ENCODE results near the gene TMEM190. TPM values are rescaled to one million over a fixed set of nuclear protein-coding genes. Genes with fewer than 3 reads are reported as not detected.

The TMEM190 gene
- total RNA-seq, 1 donor from 2014 or later = not detected

DNA sequence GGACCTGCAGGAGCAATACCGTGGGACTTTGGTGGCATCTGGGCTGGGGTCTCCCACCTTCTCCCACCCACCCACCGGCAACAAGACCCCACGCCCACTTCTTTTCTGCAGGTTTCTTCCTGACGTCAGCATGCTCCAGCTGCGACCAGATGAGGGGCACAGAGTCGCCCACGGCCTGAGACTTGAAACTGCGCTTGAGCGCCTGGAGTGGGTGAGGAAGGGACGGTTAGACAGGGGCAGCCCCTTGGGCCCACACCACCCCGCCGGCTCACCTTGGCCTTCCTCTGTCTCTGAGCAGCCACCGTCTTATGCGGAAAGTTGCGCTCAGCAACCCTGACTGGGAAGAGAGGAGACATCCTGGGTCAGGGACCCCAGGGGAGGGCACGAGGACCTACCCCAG lies 15.7 kb upstream of the TMEM190 start:
- intact Hi-C loops (cut with micrococcal nuclease) = no loop called here
- no peak overlapping the region for H3K4me3 ChIP-seq
- no peak for DNase-seq
- H3K36me3 ChIP-seq = no peaks in the 10 kb centered on the region
- no peaks in the 10 kb centered on the region for H3K4me1 ChIP-seq
- H3K27ac ChIP-seq (replicated peaks) = no peak overlapping the region
- TF ChIP-seq CTCF (IDR thresholded peaks at IDR 0.05; ENCODE audit: borderline replicate concordance) = no peak
- H3K27me3 ChIP-seq (ENCODE audit: low read depth) = peaks cover 70% of the 10 kb centered on the region
- no peaks in the 10 kb centered on the region for H3K9me3 ChIP-seq (replicated peaks)

GRCh38 chr19:55362174-55362989 lies 14.2 kb upstream of the TMEM190 start:
- peaks cover 70% of the 10 kb centered on the region for H3K27me3 ChIP-seq (ENCODE audit: low read depth)
- no peak for DNase-seq
- H3K27ac ChIP-seq (replicated peaks) = no peak overlapping the region
- no peaks in the 10 kb centered on the region for H3K36me3 ChIP-seq
- intact Hi-C loops (cut with micrococcal nuclease) = no loop called here
- H3K4me3 ChIP-seq = no peak overlapping the region
- TF ChIP-seq CTCF (IDR thresholded peaks at IDR 0.05; ENCODE audit: borderline replicate concordance) = no peak
- no peaks in the 10 kb centered on the region for H3K4me1 ChIP-seq
- H3K9me3 ChIP-seq (replicated peaks) = no peaks in the 10 kb centered on the region

DNA sequence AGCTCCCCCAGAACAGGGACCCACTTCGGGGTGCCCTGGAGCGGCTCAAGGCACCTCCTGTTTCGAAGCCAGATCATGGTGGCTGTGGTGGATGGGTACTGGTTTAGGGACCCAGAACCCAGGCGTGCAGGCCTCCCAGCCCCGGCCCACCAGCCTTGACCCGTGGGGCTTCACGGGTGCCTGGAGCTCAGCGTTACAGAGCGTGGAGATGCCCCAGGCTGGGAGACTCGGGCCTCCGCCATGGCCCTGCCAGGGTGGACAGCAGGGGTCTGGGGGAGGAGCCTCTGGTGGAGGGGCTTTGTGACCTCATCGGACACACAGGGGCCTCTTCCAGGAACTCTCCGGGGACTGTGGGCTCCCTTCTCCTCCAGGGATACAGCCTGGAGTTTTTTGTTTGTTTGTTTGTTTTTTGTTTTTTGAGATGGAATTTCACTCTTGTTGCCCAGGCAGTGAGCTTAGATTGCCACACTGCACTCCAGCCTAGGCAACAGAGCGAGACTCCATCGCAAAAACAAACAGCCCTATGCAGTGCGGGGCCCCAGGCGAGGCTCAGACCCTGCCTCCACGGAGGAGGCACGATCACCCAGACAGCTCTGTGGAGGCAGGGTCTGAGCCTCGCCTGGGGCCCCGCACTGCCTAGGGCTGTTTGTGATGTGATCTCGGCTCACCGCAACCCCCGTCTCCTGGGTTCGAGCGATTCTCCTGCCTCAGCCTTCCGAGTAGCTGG lies 13.5 kb upstream of the TMEM190 start, which contains the start of gene GARIN5B:
Gene GARIN5B, minus strand, starts transcription at position 271 of the 727 bp plus-strand sequence. Its CDS starts 194 bp downstream, at position 77.
- Histone ChIP-seq H3K9me3 (replicated peaks) (no peaks in the 10 kb centered on the region), H3K4me1 (no peaks in the 10 kb centered on the region), H3K27ac (replicated peaks) (no peak within 1 kb of the TSS), H3K36me3 (no peaks in the 10 kb centered on the region), H3K27me3 (ENCODE audit: low read depth) (peaks cover 71% of the 10 kb centered on the region), H3K4me3 (no peak within 1 kb of the TSS)
- DNase-seq = no peak
- intact Hi-C loops (cut with micrococcal nuclease) = no loop called here
- no peak for TF ChIP-seq CTCF (IDR thresholded peaks at IDR 0.05; ENCODE audit: borderline replicate concordance)

DNA sequence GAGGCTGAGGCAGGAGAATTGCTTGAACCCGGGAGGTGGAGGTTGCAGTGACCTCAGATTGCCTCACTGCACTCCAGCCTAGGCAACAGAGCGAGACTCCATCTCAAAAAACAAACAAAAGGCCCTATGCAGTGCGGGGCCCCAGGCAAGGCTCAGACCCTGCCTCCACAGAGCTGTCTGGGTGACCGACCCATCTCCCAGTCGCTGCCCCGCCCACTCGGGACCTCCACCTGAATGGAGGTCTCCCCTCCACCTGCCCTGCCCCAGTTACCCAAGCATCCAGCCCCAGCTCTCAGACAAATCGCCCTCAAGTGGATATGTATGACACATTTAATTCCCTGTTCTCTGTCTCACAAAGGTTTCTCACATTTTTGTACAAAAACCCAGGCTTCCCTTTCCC lies 11.4 kb upstream of the TMEM190 start:
- no peak for TF ChIP-seq CTCF (IDR thresholded peaks at IDR 0.05; ENCODE audit: borderline replicate concordance)
- H3K36me3 ChIP-seq = no peaks in the 10 kb centered on the region
- H3K4me1 ChIP-seq = peaks cover 16% of the 10 kb centered on the region
- no peak overlapping the region for H3K27ac ChIP-seq (replicated peaks)
- H3K9me3 ChIP-seq (replicated peaks) = no peaks in the 10 kb centered on the region
- DNase-seq = no peak
- intact Hi-C loops (cut with micrococcal nuclease) = no loop called here
- no peak overlapping the region for H3K4me3 ChIP-seq
- H3K27me3 ChIP-seq (ENCODE audit: low read depth) = peaks cover 75% of the 10 kb centered on the region

DNA sequence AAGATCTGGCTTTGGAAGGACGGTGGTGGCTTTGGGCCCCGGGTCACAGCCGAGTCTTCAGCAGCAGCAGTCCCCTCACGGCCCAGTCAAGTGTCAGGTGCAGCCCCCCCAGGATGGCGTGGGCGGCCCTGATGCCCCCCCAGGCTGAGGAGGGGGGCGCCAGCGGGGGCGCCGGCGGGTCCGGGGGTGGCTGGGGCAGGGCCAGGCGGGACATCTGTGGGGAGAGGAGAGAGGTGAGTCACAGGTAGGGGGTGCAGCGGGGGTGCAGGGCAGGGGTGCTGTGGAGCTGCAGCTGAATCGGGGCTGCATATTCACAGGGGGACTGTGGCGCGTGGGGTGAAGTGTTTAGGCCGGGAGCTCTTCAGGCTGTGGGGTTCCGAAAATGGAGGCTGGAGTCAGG lies 10.7 kb upstream of the TMEM190 start:
- Histone ChIP-seq H3K27me3 (ENCODE audit: low read depth) (peaks cover 82% of the 10 kb centered on the region), H3K4me3 (no peak overlapping the region), H3K9me3 (replicated peaks) (no peaks in the 10 kb centered on the region), H3K36me3 (no peaks in the 10 kb centered on the region), H3K4me1 (peaks cover 17% of the 10 kb centered on the region), H3K27ac (replicated peaks) (no peak overlapping the region)
- no peak for TF ChIP-seq CTCF (IDR thresholded peaks at IDR 0.05; ENCODE audit: borderline replicate concordance)
- intact Hi-C loops (cut with micrococcal nuclease) = no loop called here
- no peak for DNase-seq

All from left ventricle myocardium inferior (tissue), 1 donor.